Measurements from ENCODE around the gene SMYD3. TPM values are rescaled to one million over a fixed set of nuclear protein-coding genes. Genes with fewer than 3 reads are reported as not detected.

SMYD3 gene
- 24.2 and 25.8 TPM in 2 replicates for total RNA-seq
- long read RNA-seq, partial matches to known transcripts: 0 of 3 reads
- long read RNA-seq, other reads (novel, unspliced or antisense): 3 of 3 reads

GRCh38 chr1:246506674-246507481 is at the start of gene SMYD3:
SMYD3 (minus strand) TSS chr1:246507279.
- Mint-ChIP-seq H3K4me3 (peak within 1 kb of the TSS; percentile 94), H3K27ac (ENCODE audit: unreplicated experiment) (peak within 1 kb of the TSS; percentile 70), H3K9me3 (no peaks in the 10 kb centered on the region), H3K27me3 (ENCODE audit: low read depth) (peaks cover 5% of the 10 kb centered on the region), H3K36me3 (ENCODE audit: low read depth) (no peaks in the 10 kb centered on the region), H3K4me1 (peaks cover 22% of the 10 kb centered on the region)
- TF ChIP-seq, protein P1, sequence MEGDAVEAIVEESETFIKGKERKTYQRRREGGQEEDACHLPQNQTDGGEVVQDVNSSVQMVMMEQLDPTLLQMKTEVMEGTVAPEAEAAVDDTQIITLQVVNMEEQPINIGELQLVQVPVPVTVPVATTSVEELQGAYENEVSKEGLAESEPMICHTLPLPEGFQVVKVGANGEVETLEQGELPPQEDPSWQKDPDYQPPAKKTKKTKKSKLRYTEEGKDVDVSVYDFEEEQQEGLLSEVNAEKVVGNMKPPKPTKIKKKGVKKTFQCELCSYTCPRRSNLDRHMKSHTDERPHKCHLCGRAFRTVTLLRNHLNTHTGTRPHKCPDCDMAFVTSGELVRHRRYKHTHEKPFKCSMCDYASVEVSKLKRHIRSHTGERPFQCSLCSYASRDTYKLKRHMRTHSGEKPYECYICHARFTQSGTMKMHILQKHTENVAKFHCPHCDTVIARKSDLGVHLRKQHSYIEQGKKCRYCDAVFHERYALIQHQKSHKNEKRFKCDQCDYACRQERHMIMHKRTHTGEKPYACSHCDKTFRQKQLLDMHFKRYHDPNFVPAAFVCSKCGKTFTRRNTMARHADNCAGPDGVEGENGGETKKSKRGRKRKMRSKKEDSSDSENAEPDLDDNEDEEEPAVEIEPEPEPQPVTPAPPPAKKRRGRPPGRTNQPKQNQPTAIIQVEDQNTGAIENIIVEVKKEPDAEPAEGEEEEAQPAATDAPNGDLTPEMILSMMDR (conservative IDR thresholded peaks at IDR 0.05): peak; percentile 27
- DNase-seq (ENCODE audit: low read depth, low spot score): peak; percentile 78

DNA sequence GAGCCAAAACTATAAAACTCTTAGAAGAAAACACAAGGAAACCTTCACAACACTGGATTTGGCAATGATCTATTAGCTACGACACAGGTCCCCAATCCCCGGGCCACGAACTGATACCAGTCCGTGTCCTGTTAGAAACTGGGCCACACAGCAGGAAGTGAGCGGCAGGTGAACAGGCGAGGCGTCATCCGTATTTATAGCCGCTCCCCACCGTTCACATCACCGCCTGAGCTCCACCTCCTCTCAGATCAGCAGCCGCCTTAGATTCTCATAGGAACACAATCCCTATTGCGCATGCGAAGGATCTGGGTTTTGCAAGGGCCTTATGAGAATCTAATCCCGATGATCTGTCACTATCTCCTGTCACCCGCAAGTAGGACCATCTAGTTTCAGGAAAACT is 47.1 kb upstream of the SMYD3 start:
- H3K4me1 Mint-ChIP-seq: no peaks in the 10 kb centered on the region
- H3K4me3 Mint-ChIP-seq: no peak overlapping the region
- DNase-seq (ENCODE audit: low read depth, low spot score): no peak
- H3K36me3 Mint-ChIP-seq (ENCODE audit: low read depth): peaks cover 13% of the 10 kb centered on the region
- TF ChIP-seq, protein P1 (conservative IDR thresholded peaks at IDR 0.05): no peak
- no peaks in the 10 kb centered on the region for H3K9me3 Mint-ChIP-seq
- H3K27me3 Mint-ChIP-seq (ENCODE audit: low read depth): no peaks in the 10 kb centered on the region
- no peak overlapping the region for H3K27ac Mint-ChIP-seq (ENCODE audit: unreplicated experiment)

DNA sequence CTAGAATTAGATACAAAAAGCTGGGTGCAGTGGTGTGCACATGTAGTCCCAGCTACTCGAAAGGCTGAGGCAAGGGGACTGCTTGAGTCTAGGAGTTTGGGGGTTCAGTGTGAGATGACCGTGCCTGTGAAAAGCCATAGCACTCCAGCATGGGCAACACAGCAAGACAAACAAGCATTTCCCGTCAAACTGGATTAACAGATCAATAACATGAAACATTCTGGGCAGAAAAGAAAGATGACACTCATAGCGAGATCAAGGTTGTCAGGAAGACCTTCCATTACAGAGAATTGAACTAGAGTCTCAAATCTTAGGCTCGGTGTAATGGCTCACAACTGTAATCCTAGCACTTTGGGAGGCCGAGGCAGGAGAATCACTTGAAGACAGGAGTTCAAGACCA is 45.0 kb upstream of the SMYD3 start:
- TF ChIP-seq, protein P1 (conservative IDR thresholded peaks at IDR 0.05): no peak
- Mint-ChIP-seq H3K27ac (ENCODE audit: unreplicated experiment) (no peak overlapping the region), H3K27me3 (ENCODE audit: low read depth) (no peaks in the 10 kb centered on the region), H3K9me3 (no peaks in the 10 kb centered on the region), H3K36me3 (ENCODE audit: low read depth) (peaks cover 13% of the 10 kb centered on the region), H3K4me1 (no peaks in the 10 kb centered on the region), H3K4me3 (no peak overlapping the region)
- no peak for DNase-seq (ENCODE audit: low read depth, low spot score)

GRCh38 chr1:246550402-246550801 is 43.3 kb upstream of the SMYD3 start:
- no peak overlapping the region for H3K4me3 Mint-ChIP-seq
- H3K27ac Mint-ChIP-seq (ENCODE audit: unreplicated experiment): no peak overlapping the region
- no peak for DNase-seq (ENCODE audit: low read depth, low spot score)
- TF ChIP-seq, protein P1 (conservative IDR thresholded peaks at IDR 0.05): no peak
- H3K9me3 Mint-ChIP-seq: no peaks in the 10 kb centered on the region
- H3K27me3 Mint-ChIP-seq (ENCODE audit: low read depth): no peaks in the 10 kb centered on the region
- no peaks in the 10 kb centered on the region for H3K4me1 Mint-ChIP-seq
- H3K36me3 Mint-ChIP-seq (ENCODE audit: low read depth): peaks cover 10% of the 10 kb centered on the region

DNA sequence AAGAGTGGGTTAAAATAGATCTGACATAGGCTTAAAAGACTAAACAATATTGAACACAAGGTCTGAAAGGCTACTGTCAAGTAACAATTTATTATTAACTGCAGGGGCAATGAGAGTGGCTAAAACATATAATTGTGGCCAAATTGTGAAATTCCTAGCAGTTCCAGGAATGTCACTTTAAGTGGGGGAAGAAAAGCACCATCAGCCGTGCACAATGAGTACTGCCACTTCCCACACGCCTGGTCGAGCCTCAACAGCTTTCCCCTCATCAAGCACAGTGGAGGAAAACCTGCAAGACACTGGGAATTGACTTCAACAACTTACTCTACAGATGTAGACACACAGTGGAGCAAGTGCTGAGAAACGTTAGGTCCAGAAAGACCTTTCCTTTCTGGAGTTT is 42.6 kb upstream of the SMYD3 start:
- Mint-ChIP-seq H3K36me3 (ENCODE audit: low read depth) (peaks cover 7% of the 10 kb centered on the region), H3K27me3 (ENCODE audit: low read depth) (no peaks in the 10 kb centered on the region), H3K27ac (ENCODE audit: unreplicated experiment) (no peak overlapping the region), H3K4me3 (no peak overlapping the region), H3K4me1 (no peaks in the 10 kb centered on the region), H3K9me3 (no peaks in the 10 kb centered on the region)
- DNase-seq (ENCODE audit: low read depth, low spot score): no peak
- TF ChIP-seq, protein P1 (conservative IDR thresholded peaks at IDR 0.05): no peak
